GM04503 (cell line): ENCODE results near the gene COA4.

Experiments
- DNase-seq: peaks from one replicate; pipeline ENCODE4 v3.0.0-alpha.2; 2012; ENCODE audit warnings: low read depth

COA4 gene

DNA sequence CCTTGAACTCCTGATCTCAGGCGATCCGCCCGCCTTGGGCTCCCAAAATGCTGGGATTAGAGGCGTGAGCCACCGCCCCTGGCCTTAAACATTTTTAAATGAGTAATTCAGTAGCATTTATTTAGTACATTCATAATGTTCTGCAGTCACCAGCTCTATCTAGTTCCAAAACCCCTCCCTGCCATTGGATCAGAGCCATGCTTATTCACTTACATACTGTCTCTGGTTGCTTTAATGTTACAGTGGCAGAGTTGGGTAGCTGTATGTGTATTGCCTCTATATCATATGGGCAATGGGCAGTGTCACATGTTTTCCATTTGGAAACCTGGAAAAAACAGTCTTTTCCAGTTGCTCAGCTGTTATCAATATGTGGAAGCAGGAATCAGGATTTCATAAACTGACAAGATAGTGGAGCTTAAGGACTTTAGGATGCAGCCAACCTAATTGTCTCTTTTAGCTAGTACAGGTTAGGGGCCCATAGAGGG, 10.5 kb downstream of the COA4 start:
- DNase-seq: no peak

DNA sequence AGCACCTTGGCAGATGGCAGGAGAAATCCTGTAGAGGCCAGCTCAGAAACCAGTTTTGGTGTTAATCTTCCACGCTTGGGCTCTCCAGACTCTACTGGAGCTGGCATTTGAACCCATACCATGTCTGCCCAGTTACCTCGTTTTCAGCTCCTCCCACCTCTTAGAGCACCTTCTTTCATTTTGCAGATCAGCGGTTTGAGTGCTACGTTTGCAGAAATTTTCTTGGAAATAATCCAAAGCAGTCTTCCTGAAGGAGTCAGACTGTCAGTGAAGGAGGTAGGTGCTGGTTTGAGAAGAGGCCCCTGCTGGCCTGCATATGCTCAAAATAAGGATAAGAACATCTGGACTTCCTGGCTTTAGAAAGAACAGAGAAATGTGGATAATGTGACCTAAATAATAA, 13.7 kb downstream of the COA4 start:
- DNase-seq: no peak

GRCh38 chr11:73860202-73860601, 16.4 kb downstream of the COA4 start:
- no peak for DNase-seq

DNA sequence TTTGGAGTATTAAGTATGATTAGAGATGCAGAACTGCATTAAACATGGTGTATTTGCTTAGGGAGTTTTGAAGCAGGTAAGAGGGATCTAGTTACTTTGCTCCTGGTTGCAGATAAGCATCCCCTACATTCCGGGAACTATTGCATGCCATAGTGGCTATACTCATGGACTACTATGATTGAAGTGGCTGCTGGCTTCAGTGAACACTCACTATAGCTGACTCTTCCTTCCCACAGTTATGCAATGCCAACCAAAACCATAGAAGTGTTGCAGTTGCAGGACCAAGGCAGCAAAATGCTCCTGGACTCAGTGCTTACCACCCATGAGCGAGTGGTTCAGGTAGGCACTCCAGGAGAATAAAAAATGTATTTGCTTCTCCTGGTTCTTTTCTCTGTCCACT, 17.0 kb downstream of the COA4 start:
- no peak for DNase-seq

DNA sequence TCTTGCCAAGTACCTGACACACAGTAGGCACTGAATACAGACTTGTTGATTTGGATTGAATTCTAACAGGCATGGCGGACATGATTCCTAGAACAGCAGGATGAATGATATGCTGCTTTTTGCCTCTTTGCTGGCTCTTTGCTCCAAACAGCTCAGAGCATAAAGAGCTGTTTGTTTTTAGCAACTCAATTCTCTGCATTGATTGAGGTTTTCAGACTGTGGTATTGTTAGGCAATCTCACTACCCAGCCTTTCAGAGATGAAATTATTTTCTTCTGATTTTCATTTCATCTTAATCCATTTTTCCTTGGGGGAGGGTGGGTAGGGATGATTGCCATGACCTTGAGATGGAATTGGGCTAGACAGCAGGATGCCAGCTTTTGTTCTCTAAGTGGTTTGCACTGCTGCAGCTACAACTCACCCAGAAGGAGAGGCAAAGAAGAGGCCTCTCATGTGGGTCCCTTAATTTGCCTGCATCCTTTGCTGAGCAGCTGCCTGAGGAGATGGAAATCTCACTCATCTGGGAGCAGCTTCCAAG, 20.5 kb downstream of the COA4 start:
- no peak for DNase-seq

DNA sequence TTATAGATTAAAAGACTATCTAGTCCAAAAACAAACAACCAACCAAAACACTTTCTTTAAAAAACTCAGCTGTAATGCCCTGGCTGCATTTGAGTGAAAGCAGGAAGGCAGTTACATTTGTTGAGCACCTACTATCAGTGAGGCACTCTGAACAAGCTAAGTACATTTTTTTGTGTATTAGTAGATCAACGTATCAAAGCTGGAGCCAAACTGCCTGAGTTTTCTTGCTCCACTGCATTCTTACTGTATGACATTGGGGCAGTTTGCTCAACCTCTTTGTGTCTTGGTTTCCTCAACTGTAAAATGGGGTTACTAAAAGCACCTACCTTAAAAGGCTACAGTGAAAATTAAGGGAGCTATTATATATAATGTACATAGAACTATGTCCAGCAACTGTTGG, 22.0 kb downstream of the COA4 start:
- peak; percentile 22 for DNase-seq

DNA sequence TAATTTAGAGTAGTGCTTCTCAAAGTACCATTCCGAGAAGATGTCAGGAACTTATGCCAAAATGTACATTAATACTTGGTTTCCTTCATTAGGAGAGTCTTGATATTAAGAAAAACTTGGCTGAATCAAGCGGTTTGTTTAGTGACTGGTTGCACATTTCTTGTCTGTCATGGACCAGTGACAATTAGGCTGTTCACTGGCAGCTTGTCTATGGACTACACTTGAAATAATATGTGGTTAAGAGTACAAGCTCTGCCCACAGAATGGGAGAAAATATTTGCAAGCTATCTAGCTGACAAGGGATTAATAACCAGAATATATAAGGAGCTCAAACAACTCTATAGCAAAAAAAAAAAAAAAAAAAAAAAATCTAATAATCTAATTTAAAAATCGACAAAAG, 24.6 kb downstream of the COA4 start:
- DNase-seq: no peak

GRCh38 chr11:73851046-73851764, 25.4 kb downstream of the COA4 start:
- DNase-seq: no peak

DNA sequence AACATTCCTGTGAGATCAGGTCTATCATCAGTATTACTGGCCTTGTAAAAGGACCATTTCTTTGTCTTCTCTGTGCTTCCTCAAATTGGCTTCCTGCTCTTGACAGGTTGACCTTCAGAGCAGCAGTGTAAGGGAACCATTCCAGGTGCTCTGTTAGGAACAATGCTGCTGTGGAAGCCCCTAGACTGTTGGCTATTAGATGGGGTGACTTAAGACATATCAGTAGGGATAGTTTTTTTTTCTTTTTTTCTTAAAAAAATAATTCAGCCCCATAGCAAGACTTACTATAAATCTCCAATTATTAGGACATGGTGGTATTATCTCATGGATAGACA, 37.6 kb downstream of the COA4 start:
- DNase-seq: no peak

DNA sequence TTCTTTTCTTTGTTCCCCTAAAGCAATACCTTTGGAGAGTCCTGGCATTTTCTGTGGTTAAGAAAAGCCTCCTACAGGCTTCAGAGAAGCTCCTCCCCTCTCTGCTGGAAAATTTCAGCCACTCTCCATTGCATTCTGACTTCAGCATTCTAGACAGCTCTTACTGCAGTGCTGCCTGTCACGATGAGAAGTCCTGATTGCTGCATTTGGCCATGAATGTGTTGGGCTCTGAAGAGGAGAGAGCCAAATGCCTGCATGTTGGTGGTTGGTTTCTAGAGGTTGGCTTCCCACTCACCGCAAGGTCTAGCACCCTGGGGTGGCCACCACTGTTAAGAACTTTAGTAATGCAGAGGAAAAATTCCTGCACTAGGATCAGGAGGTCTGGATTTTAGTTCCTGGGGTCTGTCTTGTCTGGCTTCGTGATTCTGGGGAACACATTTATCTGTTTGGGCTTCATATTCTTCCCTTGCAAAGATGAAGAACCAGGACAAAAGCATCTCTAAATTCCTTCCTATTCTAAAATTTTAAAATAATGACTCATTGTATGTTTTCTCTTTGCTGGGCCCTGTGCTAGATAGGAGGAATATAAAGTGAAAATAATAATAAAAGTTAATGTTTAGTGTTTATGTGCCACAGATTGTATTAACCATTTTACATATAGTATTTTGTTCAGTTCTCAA, 38.1 kb downstream of the COA4 start:
- DNase-seq: no peak

- DNase-seq: no peak
These were observed 43.6 kb downstream of the COA4 start for GRCh38 chr11:73833067-73833466.

DNA sequence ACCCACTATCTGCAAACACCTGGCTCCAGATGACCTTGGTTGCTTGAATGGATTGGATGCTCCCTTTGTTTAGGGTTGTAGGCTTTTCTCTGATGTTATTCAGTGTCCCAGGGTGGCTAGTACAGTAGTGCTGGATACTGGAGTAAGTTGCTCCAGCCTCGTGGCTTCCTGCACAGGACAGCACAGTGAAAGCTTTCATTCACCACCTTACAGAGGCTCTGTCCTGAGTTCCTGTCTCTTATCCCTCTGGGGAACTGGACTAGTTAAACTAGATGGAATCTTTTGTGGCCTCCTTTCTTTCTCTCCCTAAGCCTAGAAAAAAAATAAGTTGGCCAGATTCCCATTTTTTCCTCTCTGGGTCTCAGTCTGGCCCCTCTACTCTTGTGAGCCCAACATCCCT, 46.4 kb downstream of the COA4 start:
- DNase-seq: no peak
